C4-2B (cell line): ENCODE results near the gene ART3.

ENCODE experiments used
- CTCF ChIP-seq: fragments of 450-650 bp; conservative IDR thresholded peaks from 2 replicates; pipeline ENCODE4 v1.5.1; 2017; ENCODE audit warnings: mild to moderate bottlenecking
- ZFX ChIP-seq: fragments of 450-650 bp; IDR thresholded peaks from 2 replicates; pipeline ENCODE4 v1.6.1; 2017

- no peak for TF ChIP-seq CTCF
- TF ChIP-seq ZFX, result no peak
Measured at GRCh38 chr4:76147454-76148141, 73.1 kb downstream of the ART3 start.
